Mesothelial cell of epicardium (in vitro differentiated cells): Measurements from ENCODE around the gene KLHL42. TPM values are rescaled to one million over a fixed set of nuclear protein-coding genes. Genes with fewer than 3 reads are reported as not detected.
"Not testable (repeated sequence)": the region's sequence is repeated elsewhere in the genome, so short reads cannot be mapped to it uniquely, and the experiment has no call there.

Experiments used
- DNase-seq, 2 experiments: peaks; one replicate each; pipeline ENCODE4 v3.0.0; 2021; ENCODE audit warnings: low spot score in 2 of 2; ENCODE audit not compliant: unreplicated experiment in 2 of 2
- H3K27ac Mint-ChIP-seq: 2 replicates; pipeline ENCODE4 v1.8.0; 2021; ENCODE audit warnings: mixed read lengths
- H3K27me3 Mint-ChIP-seq: 2 replicates; pipeline ENCODE4 v1.8.0; 2021; ENCODE audit warnings: low read depth, mixed read lengths
- H3K36me3 Mint-ChIP-seq: 2 replicates; pipeline ENCODE4 v1.8.0; 2021; ENCODE audit warnings: mixed read lengths
- H3K4me1 Mint-ChIP-seq: 2 replicates; pipeline ENCODE4 v1.8.0; 2021; ENCODE audit warnings: mixed read lengths
- H3K4me3 Mint-ChIP-seq: 2 replicates; pipeline ENCODE4 v1.8.0; 2021; ENCODE audit warnings: mild to moderate bottlenecking, moderate library complexity, mixed read lengths
- H3K9me3 Mint-ChIP-seq: 2 replicates; pipeline ENCODE4 v1.8.0; 2021; ENCODE audit warnings: mixed read lengths
- total RNA-seq: library from RNA; stranded (reverse); gene quantifications from 3 replicates; pipeline ENCODE4 v1.2.1, GENCODE V29; 2021
- TF ChIP-seq, protein P1 (sequence below): fragments of 200-600 bp; sonication (generic); IDR thresholded peaks from one replicate; pipeline ENCODE4 v1.5.0; 2021; ENCODE audit warnings: antibody characterized with exemption; ENCODE audit not compliant: unreplicated experiment

The KLHL42 gene
- total RNA-seq, 1 donor from 2014 or later = 38.7 TPM

DNA sequence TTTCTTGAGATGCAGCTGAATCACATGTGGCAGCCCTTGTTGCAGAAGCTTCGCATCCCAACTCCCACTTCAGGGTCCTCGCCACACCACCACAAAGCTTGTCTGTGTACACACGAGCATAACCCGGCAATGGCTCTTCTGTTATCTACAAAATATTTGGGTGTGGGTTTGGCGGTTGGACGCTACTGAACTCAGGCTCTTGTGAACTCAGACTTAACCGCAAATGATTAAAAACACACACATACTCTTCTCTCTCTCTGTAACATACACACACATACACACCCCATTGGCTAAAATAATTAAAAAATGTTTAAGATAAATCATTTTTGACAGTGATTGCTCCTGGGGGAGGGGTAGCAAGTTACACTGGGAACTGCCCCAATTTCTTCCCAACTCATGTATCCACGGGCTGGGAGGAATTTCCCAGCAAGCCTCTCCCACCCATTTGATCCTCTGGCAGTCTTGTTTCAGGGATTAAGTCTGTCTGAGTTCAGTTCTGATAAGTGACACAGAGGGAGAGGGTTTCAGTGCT, 63.7 kb downstream of the KLHL42 start:
- H3K36me3 Mint-ChIP-seq = peaks cover 12% of the 10 kb centered on the region
- no peaks in the 10 kb centered on the region for H3K27me3 Mint-ChIP-seq
- DNase-seq = peak in 1 of 2 experiments; percentile 41
- peaks cover 30% of the 10 kb centered on the region for H3K9me3 Mint-ChIP-seq
- H3K4me3 Mint-ChIP-seq = peak overlapping the region; percentile 27
- TF ChIP-seq, protein P1, sequence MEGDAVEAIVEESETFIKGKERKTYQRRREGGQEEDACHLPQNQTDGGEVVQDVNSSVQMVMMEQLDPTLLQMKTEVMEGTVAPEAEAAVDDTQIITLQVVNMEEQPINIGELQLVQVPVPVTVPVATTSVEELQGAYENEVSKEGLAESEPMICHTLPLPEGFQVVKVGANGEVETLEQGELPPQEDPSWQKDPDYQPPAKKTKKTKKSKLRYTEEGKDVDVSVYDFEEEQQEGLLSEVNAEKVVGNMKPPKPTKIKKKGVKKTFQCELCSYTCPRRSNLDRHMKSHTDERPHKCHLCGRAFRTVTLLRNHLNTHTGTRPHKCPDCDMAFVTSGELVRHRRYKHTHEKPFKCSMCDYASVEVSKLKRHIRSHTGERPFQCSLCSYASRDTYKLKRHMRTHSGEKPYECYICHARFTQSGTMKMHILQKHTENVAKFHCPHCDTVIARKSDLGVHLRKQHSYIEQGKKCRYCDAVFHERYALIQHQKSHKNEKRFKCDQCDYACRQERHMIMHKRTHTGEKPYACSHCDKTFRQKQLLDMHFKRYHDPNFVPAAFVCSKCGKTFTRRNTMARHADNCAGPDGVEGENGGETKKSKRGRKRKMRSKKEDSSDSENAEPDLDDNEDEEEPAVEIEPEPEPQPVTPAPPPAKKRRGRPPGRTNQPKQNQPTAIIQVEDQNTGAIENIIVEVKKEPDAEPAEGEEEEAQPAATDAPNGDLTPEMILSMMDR = no peak
- peak overlapping the region; percentile 89 for H3K27ac Mint-ChIP-seq
- H3K4me1 Mint-ChIP-seq = peaks cover 45% of the 10 kb centered on the region

DNA sequence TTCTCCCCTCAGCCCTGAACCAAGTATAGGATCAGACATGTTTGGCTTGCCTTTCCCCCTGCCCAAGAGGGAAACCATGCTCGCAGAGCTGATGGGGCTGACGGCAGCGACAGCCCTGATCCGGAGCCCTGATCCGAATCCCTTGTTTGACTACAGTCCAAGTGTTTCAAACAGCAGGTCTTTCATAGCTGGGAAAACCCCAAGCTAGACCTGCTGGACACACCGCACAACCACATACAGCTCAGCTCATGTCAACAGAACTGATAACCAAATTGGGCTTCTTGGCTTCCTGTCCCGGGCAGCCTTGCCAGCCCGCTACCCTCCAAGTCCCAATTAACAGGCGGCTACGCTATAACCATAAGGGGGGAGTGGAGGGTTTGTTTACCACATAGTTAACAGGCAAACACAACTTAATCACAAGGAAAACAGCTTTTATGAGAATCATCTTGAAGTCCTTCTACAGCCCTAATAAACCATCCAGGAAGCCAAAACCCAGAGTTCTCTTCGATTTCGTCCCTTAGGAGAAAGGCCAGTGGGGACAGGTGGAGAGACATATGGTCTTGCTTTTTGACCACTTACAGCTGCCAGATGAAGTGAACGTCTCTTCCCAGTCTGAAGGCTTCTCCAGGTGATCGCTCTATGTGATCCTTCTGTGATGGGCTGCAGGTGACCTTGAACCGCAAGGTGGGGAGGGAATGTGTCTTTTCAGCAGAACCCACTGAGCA, 64.5 kb downstream of the KLHL42 start:
- TF ChIP-seq, protein P1 = no peak
- Mint-ChIP-seq H3K4me1 (peaks cover 45% of the 10 kb centered on the region), H3K9me3 (peaks cover 37% of the 10 kb centered on the region), H3K4me3 (peak overlapping the region; percentile 27), H3K36me3 (peaks cover 17% of the 10 kb centered on the region), H3K27ac (peak overlapping the region; percentile 89), H3K27me3 (no peaks in the 10 kb centered on the region)
- DNase-seq = no peak

DNA sequence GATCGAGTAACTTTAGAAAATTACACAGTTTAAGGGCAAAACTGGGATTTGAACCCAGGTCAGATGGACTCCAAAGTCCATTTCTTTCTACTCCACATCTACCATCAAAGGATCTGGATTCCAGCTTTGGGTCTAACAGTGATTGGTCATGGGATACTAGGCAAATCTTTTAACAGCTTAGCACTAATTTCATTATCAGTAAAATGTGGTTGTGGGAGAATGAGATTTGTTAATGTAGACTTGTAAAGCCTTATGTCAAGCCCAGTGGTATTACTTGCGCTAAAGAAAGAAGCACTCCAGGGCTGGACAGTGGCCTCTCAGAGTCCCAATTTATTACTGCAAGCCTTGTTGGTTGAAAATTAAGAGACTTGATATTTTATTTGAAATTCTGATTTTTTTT, 65.2 kb downstream of the KLHL42 start:
- Mint-ChIP-seq H3K36me3 (peaks cover 17% of the 10 kb centered on the region), H3K27me3 (no peaks in the 10 kb centered on the region), H3K9me3 (peaks cover 42% of the 10 kb centered on the region), H3K27ac (no peak overlapping the region), H3K4me1 (peaks cover 41% of the 10 kb centered on the region), H3K4me3 (no peak overlapping the region)
- DNase-seq = no peak
- TF ChIP-seq, protein P1 = no peak

DNA sequence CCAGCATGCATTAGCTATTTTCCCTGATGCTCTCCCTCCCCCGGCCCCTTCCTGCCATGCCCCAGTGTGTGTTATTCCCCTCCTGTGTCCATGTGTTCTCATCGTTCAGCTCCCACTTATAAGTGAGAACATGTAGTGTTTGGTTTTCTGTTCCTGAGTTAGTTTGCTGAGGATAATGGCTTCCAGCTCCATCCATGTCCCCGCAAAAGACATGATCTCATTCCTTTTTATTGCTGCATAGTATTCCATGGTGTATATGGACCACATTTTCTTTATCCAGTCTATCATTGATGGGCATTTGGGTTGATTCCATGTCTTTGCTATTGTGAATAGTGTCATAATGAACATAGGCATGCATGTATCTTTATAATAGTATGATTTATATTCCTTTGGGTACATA, 65.7 kb downstream of the KLHL42 start:
- not testable (repeated sequence) for H3K27ac Mint-ChIP-seq, DNase-seq, H3K4me3 Mint-ChIP-seq, H3K27me3 Mint-ChIP-seq
- Mint-ChIP-seq H3K4me1 (peaks cover 36% of the 10 kb centered on the region), H3K9me3 (peaks cover 47% of the 10 kb centered on the region), H3K36me3 (peaks cover 17% of the 10 kb centered on the region)

DNA sequence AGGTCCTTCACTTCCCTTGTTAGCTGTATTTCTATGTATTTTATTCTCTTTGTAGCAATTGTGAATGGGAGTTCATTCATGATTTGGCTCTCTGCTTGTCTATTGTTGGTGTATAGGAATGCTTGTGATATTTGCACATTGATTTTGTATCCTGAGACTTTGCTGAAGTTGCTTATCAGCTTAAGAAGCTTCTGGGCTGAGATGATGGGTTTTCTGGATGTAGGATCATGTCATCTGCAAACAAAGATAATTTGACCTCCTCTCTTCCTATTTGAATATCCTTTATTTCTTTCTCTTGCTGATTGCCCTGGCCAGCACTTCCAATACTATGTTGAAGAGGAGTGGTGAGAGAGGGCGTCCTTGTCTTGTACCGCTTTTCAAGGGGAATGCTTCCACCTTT, 67.3 kb downstream of the KLHL42 start:
- not testable (repeated sequence) for H3K27me3 Mint-ChIP-seq, DNase-seq, H3K4me3 Mint-ChIP-seq, H3K27ac Mint-ChIP-seq
- peaks cover 22% of the 10 kb centered on the region for H3K4me1 Mint-ChIP-seq
- H3K9me3 Mint-ChIP-seq = peaks cover 50% of the 10 kb centered on the region
- H3K36me3 Mint-ChIP-seq = peaks cover 17% of the 10 kb centered on the region

DNA sequence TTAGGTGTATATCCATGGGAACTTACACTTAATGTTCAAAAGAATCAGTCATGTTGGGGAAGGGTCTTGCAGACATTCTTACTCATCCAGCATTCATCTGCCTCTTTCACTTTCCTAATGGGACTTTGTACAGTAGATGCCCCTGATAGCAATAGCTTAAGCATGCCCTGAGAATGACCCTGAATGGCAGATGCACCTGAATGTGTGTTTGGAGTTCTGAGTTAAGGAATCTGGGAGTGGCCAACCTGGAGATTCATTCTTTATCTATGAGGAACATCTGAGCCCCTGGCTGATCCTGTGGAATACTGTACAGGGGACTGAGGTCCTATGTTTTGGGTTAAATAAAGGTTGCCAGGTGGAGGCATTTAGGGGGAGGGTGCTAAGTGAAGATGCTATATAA, 71.3 kb downstream of the KLHL42 start:
- Mint-ChIP-seq H3K9me3 (peaks cover 47% of the 10 kb centered on the region), H3K27me3 (no peaks in the 10 kb centered on the region), H3K4me1 (no peaks in the 10 kb centered on the region), H3K27ac (no peak overlapping the region), H3K36me3 (peaks cover 14% of the 10 kb centered on the region), H3K4me3 (no peak overlapping the region)
- no peak for DNase-seq
- TF ChIP-seq, protein P1 = no peak
